Measurements from ENCODE around the gene GAA.

GRCh38 chr17:80163336-80163735 is 62.0 kb downstream of the GAA start:
- TF ChIP-seq POLR2A (IDR thresholded peaks at IDR 0.05) (no peak), POLR2AphosphoS5 (IDR thresholded peaks at IDR 0.05) (no peak)

Measured in gastroesophageal sphincter (tissue), 2 donors.